Memory B cell (primary cell): Measurements from ENCODE around the gene SPTBN1.
A peak's percentile ranks its signal among the peaks of the same experiment; 100 is the strongest.

Source experiments
- ATAC-seq: fragments of 150-1000 bp; cut with Tn5 transposase; 2 replicates; pipeline ENCODE4 v1.10.0; 2021; ENCODE audit warnings: low read depth, mild to moderate bottlenecking, moderate library complexity
- DNase-seq, 2 donors: peaks; one replicate each; pipeline ENCODE4 v3.0.0; 2022; ENCODE audit warnings: low spot score in 2 of 2
- H3K27ac Mint-ChIP-seq: one replicate; pipeline ENCODE4 v1.8.0; 2022; ENCODE audit warnings: mild to moderate bottlenecking, moderate library complexity, mixed read lengths
- H3K27me3 Mint-ChIP-seq: one replicate; pipeline ENCODE4 v1.8.0; 2022; ENCODE audit warnings: mixed read lengths
- H3K36me3 Mint-ChIP-seq: one replicate; pipeline ENCODE4 v1.8.0; 2022; ENCODE audit warnings: mild to moderate bottlenecking, mixed read lengths
- H3K4me1 Mint-ChIP-seq: one replicate; pipeline ENCODE4 v1.8.0; 2022; ENCODE audit warnings: mixed read lengths
- H3K4me3 Mint-ChIP-seq: one replicate; pipeline ENCODE4 v1.8.0; 2022; ENCODE audit warnings: mild to moderate bottlenecking, moderate library complexity, mixed read lengths
- H3K9me3 Mint-ChIP-seq: one replicate; pipeline ENCODE4 v1.8.0; 2022; ENCODE audit warnings: mixed read lengths

SPTBN1 gene

GRCh38 chr2:54701029-54701428 is 244.9 kb downstream of the SPTBN1 start:
- Mint-ChIP-seq H3K4me3 (no peak overlapping the region), H3K27me3 (no peaks in the 10 kb centered on the region), H3K36me3 (no peaks in the 10 kb centered on the region), H3K4me1 (no peaks in the 10 kb centered on the region), H3K27ac (no peak overlapping the region), H3K9me3 (no peaks in the 10 kb centered on the region)
- ATAC-seq: no peak
- DNase-seq: no peak

DNA sequence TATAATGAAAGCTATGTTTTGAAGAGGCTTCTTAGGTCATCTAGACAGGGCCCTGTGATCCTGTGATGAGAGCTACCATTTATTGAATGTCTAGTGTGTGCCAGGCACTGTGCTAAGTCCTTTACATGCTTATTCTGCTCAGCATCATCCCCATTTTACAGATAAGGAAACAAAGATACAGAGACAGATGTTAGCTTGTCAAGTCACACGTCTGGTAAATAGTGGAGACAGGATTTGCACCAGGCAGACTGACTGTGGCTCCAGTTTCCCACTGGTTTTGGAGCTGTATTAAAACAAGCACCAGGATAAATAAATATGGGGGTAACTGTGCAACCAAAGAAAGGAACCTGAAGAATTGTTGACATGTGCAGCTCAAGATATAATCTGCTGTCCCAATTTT is 248.1 kb downstream of the SPTBN1 start:
- H3K9me3 Mint-ChIP-seq: no peaks in the 10 kb centered on the region
- no peaks in the 10 kb centered on the region for H3K4me1 Mint-ChIP-seq
- ATAC-seq (no peak), DNase-seq (no peak)
- no peak overlapping the region for H3K4me3 Mint-ChIP-seq
- no peak overlapping the region for H3K27ac Mint-ChIP-seq
- H3K27me3 Mint-ChIP-seq: no peaks in the 10 kb centered on the region
- no peaks in the 10 kb centered on the region for H3K36me3 Mint-ChIP-seq

- H3K9me3 Mint-ChIP-seq: no peaks in the 10 kb centered on the region
- no peak overlapping the region for H3K27ac Mint-ChIP-seq
- H3K27me3 Mint-ChIP-seq: no peaks in the 10 kb centered on the region
- H3K4me1 Mint-ChIP-seq: peaks cover 3% of the 10 kb centered on the region
- H3K4me3 Mint-ChIP-seq: no peak overlapping the region
- ATAC-seq (peak; percentile 51), DNase-seq (peak in 1 of 2 donors; percentile 51)
- no peaks in the 10 kb centered on the region for H3K36me3 Mint-ChIP-seq
These were observed 248.8 kb downstream of the SPTBN1 start for GRCh38 chr2:54704688-54705605.

DNA sequence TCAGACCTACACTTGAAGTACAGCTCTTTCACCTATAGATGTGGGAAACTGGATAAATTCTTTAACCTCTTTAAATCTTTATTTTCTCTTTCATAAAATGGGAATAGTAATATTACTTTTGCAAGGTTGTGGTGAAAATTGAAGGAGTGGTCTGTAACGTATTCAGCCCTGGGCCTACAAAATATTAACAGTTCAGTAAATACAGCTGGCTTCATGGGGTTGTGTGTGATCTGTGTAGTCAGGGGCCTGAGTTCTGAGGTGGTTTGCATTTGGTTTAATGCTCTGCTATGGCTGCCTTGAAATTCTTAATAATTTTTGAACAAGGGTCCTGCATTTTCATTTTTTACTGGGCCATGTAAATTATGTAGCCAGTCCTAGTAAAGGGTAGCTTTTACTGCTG is 250.5 kb downstream of the SPTBN1 start:
- Mint-ChIP-seq H3K27me3 (peaks cover 2% of the 10 kb centered on the region), H3K36me3 (no peaks in the 10 kb centered on the region), H3K27ac (no peak overlapping the region), H3K4me1 (peaks cover 4% of the 10 kb centered on the region), H3K9me3 (no peaks in the 10 kb centered on the region), H3K4me3 (no peak overlapping the region)
- no peak for DNase-seq
- ATAC-seq: no peak

GRCh38 chr2:54708584-54709335 is 252.6 kb downstream of the SPTBN1 start:
- Mint-ChIP-seq H3K9me3 (no peaks in the 10 kb centered on the region), H3K4me1 (peaks cover 4% of the 10 kb centered on the region), H3K4me3 (peak overlapping the region; percentile 87), H3K27ac (no peak overlapping the region), H3K36me3 (no peaks in the 10 kb centered on the region), H3K27me3 (peaks cover 2% of the 10 kb centered on the region)
- ATAC-seq (peak; percentile 69), DNase-seq (peak; percentile 17 to 38)

DNA sequence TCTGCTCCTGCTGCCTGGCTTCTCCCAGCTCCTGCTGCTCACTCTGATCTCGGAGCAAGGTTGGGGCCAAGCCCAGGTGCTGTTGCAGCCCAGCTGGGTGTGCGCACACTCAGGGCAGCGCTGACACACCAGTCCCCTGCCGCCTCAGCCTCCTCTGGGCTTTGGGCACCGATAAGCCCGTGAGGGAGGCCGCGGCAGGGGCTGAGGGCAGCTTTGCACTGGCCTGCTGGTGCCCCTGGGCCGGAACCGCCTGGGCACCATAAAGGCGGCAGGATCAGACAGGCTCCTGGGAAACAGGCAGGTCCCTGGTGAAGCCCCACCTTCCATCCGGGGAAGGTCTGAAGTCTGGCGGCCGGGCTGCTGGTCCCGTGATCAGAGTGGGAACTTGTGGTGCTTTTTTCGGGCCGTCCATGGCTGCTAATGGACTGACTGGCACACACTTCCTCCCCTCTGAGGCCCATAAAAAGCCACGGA is 253.2 kb downstream of the SPTBN1 start:
- peaks cover 2% of the 10 kb centered on the region for H3K27me3 Mint-ChIP-seq
- H3K27ac Mint-ChIP-seq: no peak overlapping the region
- H3K4me3 Mint-ChIP-seq: peak overlapping the region; percentile 87
- ATAC-seq: peak; percentile 47
- DNase-seq: no peak
- H3K9me3 Mint-ChIP-seq: no peaks in the 10 kb centered on the region
- no peaks in the 10 kb centered on the region for H3K36me3 Mint-ChIP-seq
- peaks cover 4% of the 10 kb centered on the region for H3K4me1 Mint-ChIP-seq

DNA sequence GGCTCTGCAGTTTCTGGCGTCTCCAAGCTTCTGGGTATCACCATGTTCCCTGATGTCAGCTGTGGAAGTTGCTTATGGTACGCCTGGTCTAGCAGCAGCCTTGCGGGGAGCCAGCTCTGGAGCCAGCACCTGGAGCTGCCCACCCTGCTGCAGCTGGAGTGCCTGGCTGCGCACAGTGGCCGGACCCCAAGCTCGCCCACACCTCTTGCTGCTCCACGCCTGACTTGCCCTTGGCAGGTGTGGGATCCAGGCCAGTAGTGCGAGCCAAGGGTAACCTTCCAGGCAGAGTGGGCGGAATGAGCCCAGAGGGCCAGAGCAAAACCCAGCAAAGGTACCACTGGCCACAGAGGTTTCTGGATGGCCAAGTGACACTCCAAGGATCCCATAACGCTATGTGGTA is 254.1 kb downstream of the SPTBN1 start:
- Mint-ChIP-seq H3K4me3 (peak overlapping the region; percentile 81), H3K4me1 (peaks cover 4% of the 10 kb centered on the region), H3K36me3 (no peaks in the 10 kb centered on the region), H3K27ac (no peak overlapping the region), H3K27me3 (peaks cover 2% of the 10 kb centered on the region), H3K9me3 (no peaks in the 10 kb centered on the region)
- DNase-seq: no peak
- no peak for ATAC-seq

GRCh38 chr2:54712516-54712915 is 256.4 kb downstream of the SPTBN1 start:
- no peaks in the 10 kb centered on the region for H3K9me3 Mint-ChIP-seq
- H3K36me3 Mint-ChIP-seq: no peaks in the 10 kb centered on the region
- H3K27me3 Mint-ChIP-seq: peaks cover 2% of the 10 kb centered on the region
- no peak for DNase-seq
- H3K4me3 Mint-ChIP-seq: no peak overlapping the region
- peaks cover 7% of the 10 kb centered on the region for H3K4me1 Mint-ChIP-seq
- H3K27ac Mint-ChIP-seq: no peak overlapping the region
- no peak for ATAC-seq

DNA sequence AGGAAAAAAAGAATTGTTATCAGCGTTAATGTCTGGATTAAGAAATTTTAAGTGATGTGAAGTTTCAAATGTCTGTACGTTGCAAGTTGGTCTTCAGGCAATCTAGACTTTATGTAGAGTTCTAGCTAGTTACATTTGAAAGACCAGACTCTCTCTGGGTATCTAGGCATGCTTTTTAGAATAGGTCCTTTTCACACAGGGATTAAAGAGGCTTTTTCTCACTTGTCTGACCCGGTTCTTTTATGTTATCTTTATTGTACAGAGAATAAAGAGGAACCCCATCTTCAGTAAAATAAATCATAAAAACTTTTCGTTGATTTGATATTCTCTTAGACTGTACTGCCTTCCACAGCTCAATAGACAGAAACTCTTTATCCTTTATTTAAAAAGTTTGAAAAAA is 258.9 kb downstream of the SPTBN1 start:
- H3K27me3 Mint-ChIP-seq: peaks cover 5% of the 10 kb centered on the region
- peaks cover 1% of the 10 kb centered on the region for H3K9me3 Mint-ChIP-seq
- DNase-seq: no peak
- H3K27ac Mint-ChIP-seq: no peak overlapping the region
- H3K4me1 Mint-ChIP-seq: peaks cover 5% of the 10 kb centered on the region
- ATAC-seq: no peak
- H3K4me3 Mint-ChIP-seq: no peak overlapping the region
- peaks cover 2% of the 10 kb centered on the region for H3K36me3 Mint-ChIP-seq

GRCh38 chr2:54716375-54716774 is 260.2 kb downstream of the SPTBN1 start:
- Mint-ChIP-seq H3K9me3 (peaks cover 1% of the 10 kb centered on the region), H3K27me3 (peaks cover 3% of the 10 kb centered on the region), H3K27ac (no peak overlapping the region), H3K4me3 (no peak overlapping the region), H3K36me3 (peaks cover 2% of the 10 kb centered on the region), H3K4me1 (peaks cover 3% of the 10 kb centered on the region)
- no peak for DNase-seq
- ATAC-seq: no peak

DNA sequence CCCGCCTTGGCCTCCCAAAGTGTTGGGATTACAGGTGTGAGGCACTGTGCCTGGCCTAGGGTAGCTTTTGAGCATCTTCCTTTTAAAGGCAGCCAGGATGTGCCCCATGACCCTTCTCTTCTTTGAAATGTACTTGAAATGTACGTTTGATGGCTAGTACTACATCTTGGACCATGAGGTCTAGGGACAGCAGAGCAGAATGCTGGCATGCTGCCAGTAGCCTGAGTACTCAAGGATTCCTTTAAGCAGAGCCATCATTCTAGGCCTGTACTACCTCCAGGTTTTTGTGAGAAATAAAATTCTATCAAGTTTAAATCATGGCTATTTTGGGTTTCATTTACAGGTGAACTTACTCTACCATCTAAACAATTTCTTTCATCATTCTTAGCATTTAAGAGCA is 264.4 kb downstream of the SPTBN1 start:
- H3K4me1 Mint-ChIP-seq: peaks cover 14% of the 10 kb centered on the region
- H3K36me3 Mint-ChIP-seq: peaks cover 2% of the 10 kb centered on the region
- H3K27me3 Mint-ChIP-seq: peaks cover 3% of the 10 kb centered on the region

More for the DNA sequence above, 264.4 kb downstream of the SPTBN1 start:
- H3K9me3 Mint-ChIP-seq: peaks cover 1% of the 10 kb centered on the region
- H3K4me3 Mint-ChIP-seq: no peak overlapping the region
- no peak overlapping the region for H3K27ac Mint-ChIP-seq
- DNase-seq (no peak), ATAC-seq (no peak)
